Vagina (tissue), 2 donors: ENCODE measurements around the gene KANSL3. TPM values are rescaled to one million over a fixed set of nuclear protein-coding genes. Genes with fewer than 3 reads are reported as not detected.

ENCODE experiments used
- DNase-seq, 2 donors: peaks; one replicate each; pipeline ENCODE4 v3.0.0-alpha.2; 2017; ENCODE audit errors: extremely low spot score in 2 of 2
- H3K27ac ChIP-seq: fragments of 200-600 bp; sonication (generic); one replicate; pipeline ENCODE4 v1.5.1; 2019
- H3K27me3 ChIP-seq: fragments of 200-600 bp; sonication (generic); one replicate; pipeline ENCODE4 v1.5.1; 2019
- H3K36me3 ChIP-seq, 2 donors: fragments of 200-600 bp; sonication (generic); one replicate each; pipeline ENCODE4 v1.5.1; 2017 to 2019
- H3K4me1 ChIP-seq: fragments of 200-600 bp; sonication (generic); one replicate; pipeline ENCODE4 v1.5.1; 2019
- H3K4me3 ChIP-seq, 2 donors: fragments of 200-600 bp; sonication (generic); 1 replicate in 1 of 2; 2 replicates in 1 of 2; pipeline ENCODE4 v1.5.1; 2016 to 2019
- H3K9me3 ChIP-seq: fragments of 200-600 bp; sonication (generic); one replicate; pipeline ENCODE4 v1.5.1; 2019
- CTCF ChIP-seq, 3 experiments: fragments of 450-650 bp in 2 of 3; fragments of 200-600 bp in 1 of 3; sonication (generic) in 1 of 3; IDR thresholded peaks; one replicate each; pipeline ENCODE4 v1.5.1; 2017 to 2019; ENCODE audit warnings: antibody characterized with exemption in 3 of 3, mild to moderate bottlenecking in 2 of 3, moderate library complexity in 2 of 3
- POLR2A ChIP-seq, 2 donors: fragments of 450-650 bp; IDR thresholded peaks; one replicate each; pipeline ENCODE4 v1.6.1; 2017; ENCODE audit warnings: antibody characterized with exemption in 2 of 2, mild to moderate bottlenecking in 2 of 2, moderate library complexity in 2 of 2
- POLR2AphosphoS5 ChIP-seq, 2 donors: sonication (generic); formaldehyde crosslinking; IDR thresholded peaks; one replicate each; pipeline ENCODE4 v1.9.0; 2017; ENCODE audit warnings: antibody characterized with exemption in 2 of 2, mild to moderate bottlenecking in 2 of 2, low read depth in 1 of 2; ENCODE audit not compliant: insufficient read depth in 1 of 2
- intact Hi-C: fragments of 100-400 bp; cut with DNase I; formaldehyde crosslinking; loops from one replicate; pipeline ENCODE4 v1.15.1; 2023
- total RNA-seq: library from RNA; depleted of rRNA; stranded (reverse); fragments of >200 nt; gene quantifications from one replicate; pipeline ENCODE4 v1.2.3, GENCODE V29; 2016

The KANSL3 gene
- total RNA-seq, 1 donor from 2014 or later: 41.7 TPM

GRCh38 chr2:96647681-96648080 is 9.6 kb upstream of the KANSL3 start:
- Histone ChIP-seq H3K9me3 (no peaks in the 10 kb centered on the region), H3K4me1 (no peaks in the 10 kb centered on the region), H3K27ac (no peak overlapping the region), H3K36me3 (no peaks in the 10 kb centered on the region), H3K27me3 (no peaks in the 10 kb centered on the region), H3K4me3 (no peak overlapping the region)
- intact Hi-C loops: no loop called here
- TF ChIP-seq POLR2AphosphoS5 (IDR thresholded peaks at IDR 0.05; ENCODE audit: insufficient read depth in 1 of 2, low read depth in 1 of 2) (no peak), CTCF (IDR thresholded peaks at IDR 0.05) (no peak), POLR2A (IDR thresholded peaks at IDR 0.05) (no peak)
- DNase-seq: no peak

- intact Hi-C loops: no loop called here
- Histone ChIP-seq H3K27me3 (no peaks in the 10 kb centered on the region), H3K4me1 (no peaks in the 10 kb centered on the region), H3K4me3 (peak within 1 kb of the TSS; percentile 28 to 35), H3K9me3 (no peaks in the 10 kb centered on the region), H3K27ac (peak within 1 kb of the TSS; percentile 66), H3K36me3 (no peaks in the 10 kb centered on the region)
- DNase-seq: no peak
- peak in 1 of 2 donors; percentile 61 for TF ChIP-seq POLR2AphosphoS5 (IDR thresholded peaks at IDR 0.05; ENCODE audit: insufficient read depth in 1 of 2, low read depth in 1 of 2)
- no peak for TF ChIP-seq CTCF (IDR thresholded peaks at IDR 0.05)
- no peak for TF ChIP-seq POLR2A (IDR thresholded peaks at IDR 0.05)
These were observed 4.7 kb upstream of the KANSL3 start, which contains the start of gene FER1L5 for GRCh38 chr2:96642564-96643360. FER1L5 (plus strand) TSS chr2:96642764; CDS start chr2:96642837, 73 bp downstream.

- intact Hi-C loops: loop anchor here (10.0 kb wide), 4 partner anchors 97 to 217 kb away; partner anchors contain the start of genes ANKRD39, ARID5A and CNNM4
- peaks cover 37% of the 10 kb centered on the region for H3K4me1 ChIP-seq
These were observed 548 bp downstream of the KANSL3 start for GRCh38 chr2:96637385-96638143.

GRCh38 chr2:96636551-96637171 is 1.5 kb downstream of the KANSL3 start:
- Histone ChIP-seq H3K4me1 (peaks cover 46% of the 10 kb centered on the region), H3K4me3 (peak overlapping the region; percentile 70 to 82), H3K36me3 (peaks cover 0 to 15% of the 10 kb centered on the region in 2 donors), H3K27ac (peak overlapping the region; percentile 92), H3K27me3 (no peaks in the 10 kb centered on the region), H3K9me3 (no peaks in the 10 kb centered on the region)
- no peak for DNase-seq
- no peak for TF ChIP-seq POLR2AphosphoS5 (IDR thresholded peaks at IDR 0.05; ENCODE audit: insufficient read depth in 1 of 2, low read depth in 1 of 2)
- TF ChIP-seq POLR2A (IDR thresholded peaks at IDR 0.05): no peak
- TF ChIP-seq CTCF (IDR thresholded peaks at IDR 0.05): no peak
- intact Hi-C loops: loop anchor here (10.0 kb wide), 4 partner anchors 98 to 218 kb away; partner anchors contain the start of genes ANKRD39, ARID5A and CNNM4

More at GRCh38 chr2:96637385-96638143, 548 bp downstream of the KANSL3 start:
- Histone ChIP-seq H3K9me3 (no peaks in the 10 kb centered on the region), H3K36me3 (peaks cover 0 to 15% of the 10 kb centered on the region in 2 donors), H3K4me3 (peak overlapping the region; percentile 70 to 82), H3K27ac (peak overlapping the region; percentile 92), H3K27me3 (no peaks in the 10 kb centered on the region)
- DNase-seq: no peak
- TF ChIP-seq CTCF (IDR thresholded peaks at IDR 0.05) (no peak), POLR2AphosphoS5 (IDR thresholded peaks at IDR 0.05; ENCODE audit: insufficient read depth in 1 of 2, low read depth in 1 of 2) (no peak), POLR2A (IDR thresholded peaks at IDR 0.05) (no peak)
